Stimulated activated CD8-positive, alpha-beta memory T cell treated with anti-CD3 and anti-CD28 coated beads, Interleukin-4, amount 100 ng/mL, for 1 hour (primary cell): ENCODE data around the gene HBE1.

Source experiments
- DNase-seq, 2 donors: peaks; one replicate each; pipeline ENCODE4 v3.0.0-alpha.2; 2020; ENCODE audit warnings: low read depth in 2 of 2, low spot score in 1 of 2

Gene HBE1

DNA sequence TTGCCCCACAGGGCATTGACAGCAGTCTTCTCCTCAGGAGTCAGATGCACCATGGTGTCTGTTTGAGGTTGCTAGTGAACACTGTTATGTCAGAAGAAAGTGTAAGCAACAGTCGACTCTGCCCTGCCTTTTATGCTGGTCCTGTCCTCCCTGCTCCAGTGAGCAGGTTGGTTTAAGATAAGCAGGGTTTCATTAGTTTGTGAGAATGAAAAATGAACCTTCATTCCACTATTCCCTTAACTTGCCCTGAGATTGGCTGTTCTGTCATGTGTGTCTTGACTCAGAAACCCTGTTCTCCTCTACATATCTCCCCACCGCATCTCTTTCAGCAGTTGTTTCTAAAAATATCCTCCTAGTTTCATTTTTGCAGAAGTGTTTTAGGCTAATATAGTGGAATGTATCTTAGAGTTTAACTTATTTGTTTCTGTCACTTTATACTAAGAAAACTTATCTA, 35.3 kb downstream of the HBE1 start, which contains the start of gene HBD:
HBD (minus strand) TSS at position 103 of the 454 bp plus-strand sequence; CDS start at position 53, 50 bp downstream.
- no peak for DNase-seq

DNA sequence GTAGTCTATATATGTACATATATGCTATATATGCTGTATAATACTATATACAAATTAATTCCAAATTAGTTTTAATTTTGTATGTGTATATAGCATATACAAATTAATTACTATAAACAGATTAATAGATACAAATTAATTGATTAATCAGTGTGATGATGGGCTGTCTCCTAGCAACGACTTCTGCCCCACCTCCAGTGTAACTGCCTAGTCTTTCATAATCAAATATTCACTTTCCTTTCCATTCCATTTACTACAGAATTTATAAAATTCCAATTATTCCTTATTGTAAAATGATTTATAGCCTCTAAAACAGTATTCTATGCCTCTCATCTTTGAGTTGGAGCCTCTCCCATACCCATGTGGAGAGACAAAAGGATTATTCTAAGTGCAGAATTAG, 36.4 kb downstream of the HBE1 start:
- DNase-seq = no peak

DNA sequence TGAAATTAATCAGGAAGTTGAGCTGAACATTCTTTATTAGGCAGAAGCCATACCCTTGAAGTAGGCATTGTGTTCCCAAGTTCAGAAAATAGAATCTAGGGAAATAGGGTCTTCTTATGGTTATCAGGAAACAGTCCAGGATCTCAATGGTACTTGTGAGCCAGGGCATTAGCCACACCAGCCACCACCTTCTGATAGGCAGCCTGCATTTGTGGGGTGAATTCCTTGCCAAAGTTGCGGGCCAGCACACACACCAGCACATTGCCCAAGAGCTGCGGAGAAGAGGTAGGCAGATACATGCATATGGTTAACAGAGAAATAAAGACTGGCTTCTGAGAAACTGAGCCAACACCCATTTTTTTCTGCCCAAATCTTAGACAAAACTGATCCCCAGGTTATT, 36.9 kb downstream of the HBE1 start:
- DNase-seq = no peak

DNA sequence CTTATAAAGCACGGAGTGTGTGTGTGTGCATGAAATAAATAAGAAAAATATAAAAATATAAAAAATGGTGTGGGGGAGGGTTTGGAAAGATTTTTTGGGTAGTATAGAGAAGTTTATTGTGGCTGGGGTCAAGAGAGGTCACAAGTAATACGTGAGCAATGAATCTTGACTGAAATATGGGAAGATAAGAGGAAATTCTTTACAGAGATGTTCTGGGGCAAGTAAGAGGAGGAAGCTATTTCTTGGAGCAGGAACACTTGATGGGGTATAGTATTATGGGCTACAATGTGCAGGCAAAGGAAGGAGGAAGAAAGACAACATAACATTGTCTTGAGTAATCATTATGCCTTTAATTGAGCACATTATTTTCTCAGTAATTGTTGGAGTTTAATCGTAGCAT, 37.6 kb downstream of the HBE1 start:
- DNase-seq = no peak

DNA sequence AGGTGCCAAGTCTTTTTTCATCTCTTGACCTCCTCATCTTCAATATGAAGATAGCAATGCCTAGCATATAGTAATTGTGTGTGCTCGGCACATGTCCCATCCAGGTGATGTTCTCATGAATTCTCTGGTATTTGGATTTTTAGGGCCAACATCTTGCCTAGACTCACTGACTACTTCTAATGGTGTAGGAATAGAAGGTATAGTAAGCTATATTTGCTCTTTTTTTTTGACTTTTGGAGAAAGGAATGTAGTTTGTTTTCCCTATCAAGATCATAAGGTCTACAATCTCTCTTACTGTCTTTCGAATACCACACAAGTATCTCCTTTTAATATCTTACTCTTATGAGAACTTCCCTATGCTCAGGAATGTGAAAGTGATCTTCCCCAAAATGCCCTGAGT, 38.6 kb downstream of the HBE1 start:
- no peak for DNase-seq

DNA sequence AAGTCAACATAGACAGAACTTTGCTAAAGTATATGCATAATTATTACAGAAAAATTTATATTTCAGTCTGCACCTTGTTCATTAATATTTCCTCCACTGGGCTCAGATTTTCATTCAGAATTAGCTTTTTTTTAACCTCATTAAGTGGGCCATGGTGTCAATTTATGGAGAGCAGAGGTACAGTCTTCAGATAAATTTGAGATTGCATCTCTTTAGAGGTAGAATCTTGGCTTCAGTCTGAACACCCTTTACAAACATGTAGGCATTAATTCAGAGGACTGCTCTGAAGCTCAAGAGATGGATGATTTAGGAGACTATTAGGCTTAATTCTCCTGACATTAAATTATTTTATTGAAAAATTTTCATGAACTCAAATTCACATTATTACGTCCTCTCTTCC, 39.5 kb downstream of the HBE1 start:
- no peak for DNase-seq

DNA sequence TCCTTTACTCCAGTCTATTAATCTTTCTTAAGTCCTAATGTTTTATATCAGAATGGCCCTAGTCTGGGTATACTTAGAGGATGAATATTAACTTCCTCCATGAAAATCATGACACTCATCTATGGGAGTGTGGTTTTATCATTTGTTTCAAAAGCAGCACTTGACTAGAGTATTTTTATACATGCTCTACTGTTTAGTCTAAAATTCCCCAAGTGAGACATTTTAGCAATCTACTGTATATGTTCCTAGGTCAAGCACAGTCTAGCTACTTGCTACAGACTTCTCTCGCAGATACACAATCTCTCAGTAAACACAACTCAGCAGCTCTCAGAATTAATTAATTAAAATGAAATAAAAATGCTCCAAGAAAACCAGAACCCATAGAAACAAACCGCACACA, 39.9 kb downstream of the HBE1 start:
- no peak for DNase-seq

DNA sequence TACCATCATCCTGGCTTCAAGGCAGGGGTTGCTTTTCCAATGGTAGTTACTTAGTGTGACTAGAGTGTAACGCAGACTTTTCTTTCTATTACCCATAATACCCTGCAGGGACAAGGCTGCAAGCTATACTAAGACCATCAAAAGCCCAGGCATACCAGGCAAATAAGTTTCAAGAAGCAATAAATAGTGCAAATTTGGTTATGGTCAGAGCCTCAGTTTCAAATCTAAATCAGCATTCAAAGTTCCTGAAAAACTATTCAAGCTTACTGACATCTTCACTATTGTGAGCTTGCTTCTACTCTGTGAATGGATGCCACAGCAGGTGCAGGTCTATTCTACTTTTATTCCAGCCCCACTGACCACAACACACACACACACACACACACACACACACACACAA, 40.4 kb downstream of the HBE1 start:
- no peak for DNase-seq

- DNase-seq = no peak
Measured at GRCh38 chr11:5228124-5228523, 41.6 kb downstream of the HBE1 start.

DNA sequence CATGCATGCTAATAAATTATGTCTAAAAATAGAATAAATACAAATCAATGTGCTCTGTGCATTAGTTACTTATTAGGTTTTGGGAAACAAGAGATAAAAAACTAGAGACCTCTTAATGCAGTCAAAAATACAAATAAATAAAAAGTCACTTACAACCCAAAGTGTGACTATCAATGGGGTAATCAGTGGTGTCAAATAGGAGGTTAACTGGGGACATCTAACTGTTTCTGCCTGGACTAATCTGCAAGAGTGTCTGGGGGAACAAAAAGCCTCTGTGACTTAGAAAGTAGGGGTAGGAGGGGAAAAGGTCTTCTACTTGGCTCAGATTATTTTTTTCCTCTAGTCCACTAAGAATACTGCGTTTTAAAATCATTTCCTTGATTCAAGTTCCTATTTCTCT, 42.1 kb downstream of the HBE1 start:
- DNase-seq = no peak

DNA sequence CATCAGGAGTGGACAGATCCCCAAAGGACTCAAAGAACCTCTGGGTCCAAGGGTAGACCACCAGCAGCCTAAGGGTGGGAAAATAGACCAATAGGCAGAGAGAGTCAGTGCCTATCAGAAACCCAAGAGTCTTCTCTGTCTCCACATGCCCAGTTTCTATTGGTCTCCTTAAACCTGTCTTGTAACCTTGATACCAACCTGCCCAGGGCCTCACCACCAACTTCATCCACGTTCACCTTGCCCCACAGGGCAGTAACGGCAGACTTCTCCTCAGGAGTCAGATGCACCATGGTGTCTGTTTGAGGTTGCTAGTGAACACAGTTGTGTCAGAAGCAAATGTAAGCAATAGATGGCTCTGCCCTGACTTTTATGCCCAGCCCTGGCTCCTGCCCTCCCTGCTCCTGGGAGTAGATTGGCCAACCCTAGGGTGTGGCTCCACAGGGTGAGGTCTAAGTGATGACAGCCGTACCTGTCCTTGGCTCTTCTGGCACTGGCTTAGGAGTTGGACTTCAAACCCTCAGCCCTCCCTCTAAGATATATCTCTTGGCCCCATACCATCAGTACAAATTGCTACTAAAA, 42.9 kb downstream of the HBE1 start, which contains the start of gene HBB:
HBB (minus strand) TSS at position 340 of the 579 bp plus-strand sequence; CDS start at position 290, 50 bp downstream.
- no peak for DNase-seq

- DNase-seq = no peak
Measured at GRCh38 chr11:5225480-5225871, 44.3 kb downstream of the HBE1 start.

DNA sequence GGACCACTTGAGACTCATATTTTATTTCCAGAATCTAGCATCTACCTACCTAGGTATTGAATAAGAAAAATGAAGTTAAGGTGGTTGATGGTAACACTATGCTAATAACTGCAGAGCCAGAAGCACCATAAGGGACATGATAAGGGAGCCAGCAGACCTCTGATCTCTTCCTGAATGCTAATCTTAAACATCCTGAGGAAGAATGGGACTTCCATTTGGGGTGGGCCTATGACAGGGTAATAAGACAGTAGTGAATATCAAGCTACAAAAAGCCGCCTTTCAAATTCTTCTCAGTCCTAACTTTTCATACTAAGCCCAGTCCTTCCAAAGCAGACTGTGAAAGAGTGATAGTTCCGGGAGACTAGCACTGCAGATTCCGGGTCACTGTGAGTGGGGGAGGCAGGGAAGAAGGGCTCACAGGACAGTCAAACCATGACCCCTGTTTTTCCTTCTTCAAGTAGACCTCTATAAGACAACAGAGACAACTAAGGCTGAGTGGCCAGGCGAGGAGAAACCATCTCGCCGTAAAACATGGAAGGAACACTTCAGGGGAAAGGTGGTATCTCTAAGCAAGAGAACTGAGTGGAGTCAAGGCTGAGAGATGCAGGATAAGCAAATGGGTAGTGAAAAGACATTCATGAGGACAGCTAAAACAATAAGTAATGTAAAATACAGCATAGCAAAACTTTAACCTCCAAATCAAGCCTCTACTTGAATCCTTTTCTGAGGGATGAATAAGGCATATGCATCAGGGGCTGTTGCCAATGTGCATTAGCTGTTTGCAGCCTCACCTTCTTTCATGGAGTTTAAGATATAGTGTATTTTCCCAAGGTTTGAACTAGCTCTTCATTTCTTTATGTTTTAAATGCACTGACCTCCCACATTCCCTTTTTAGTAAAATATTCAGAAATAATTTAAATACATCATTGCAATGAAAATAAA, 44.9 kb downstream of the HBE1 start:
- no peak for DNase-seq

DNA sequence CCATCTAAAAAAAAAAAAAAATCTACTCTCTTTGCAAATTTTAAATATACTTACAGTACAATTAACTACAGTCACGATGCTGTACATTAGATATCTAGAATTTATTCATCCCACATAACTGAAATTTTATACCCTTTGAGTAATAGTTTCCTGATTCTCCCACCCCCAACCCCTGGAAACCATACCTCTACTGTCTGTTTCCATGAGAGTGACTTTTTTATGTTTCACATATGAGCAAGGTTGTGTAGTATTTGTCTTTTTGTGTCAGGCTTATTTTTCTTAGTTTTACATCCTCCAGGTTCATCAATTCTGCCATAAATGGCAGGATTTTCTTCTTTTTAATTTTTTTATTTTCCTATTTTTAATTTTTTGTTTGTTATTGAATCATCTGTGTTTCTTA, 46.1 kb downstream of the HBE1 start:
- no peak for DNase-seq

DNA sequence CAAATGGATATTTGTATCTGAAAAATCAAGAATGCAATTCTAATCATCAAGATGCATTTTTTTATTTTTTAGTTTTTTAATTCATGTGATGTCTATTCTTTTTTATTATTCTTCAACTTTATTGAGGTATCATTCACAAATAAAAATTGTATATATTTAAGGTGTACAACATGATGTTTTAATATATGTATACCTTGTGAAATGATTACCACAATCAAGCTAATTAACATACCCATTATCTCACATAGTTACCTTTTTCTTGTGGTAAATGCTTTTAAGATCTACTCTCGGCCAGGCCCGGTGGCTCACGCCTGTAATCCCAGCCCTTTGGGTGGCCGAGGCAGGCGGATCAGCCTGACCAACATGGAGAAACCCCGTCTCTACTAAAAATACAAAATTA, 46.6 kb downstream of the HBE1 start:
- no peak for DNase-seq
